HEK293 (cell line): ENCODE results near the gene CNGA4.

Experiments
- CTCF ChIA-PET: fragments of 350-600 bp; formaldehyde crosslinking; extraction: SDS; loops from one replicate; lab custom pipeline; 2021; ENCODE audit warnings: antibody characterized with exemption; lab: Yijun Ruan, JAX
- POLR2A ChIA-PET: fragments of 300-600 bp; formaldehyde crosslinking; extraction: SDS; loops from one replicate; lab custom pipeline; 2020; ENCODE audit warnings: antibody characterized with exemption, inconsistent platforms; lab: Yijun Ruan, JAX
- H3K27ac ChIP-seq: fragments of 200-500 bp; sonication (Bioruptor generic); 2 replicates; pipeline ENCODE4 v1.5.1; 2014; ENCODE audit warnings: low read depth, low read length, control low read depth, inconsistent platforms; ENCODE audit errors: extremely low read depth
- H3K36me3 ChIP-seq, 2 experiments: fragments of 200-500 bp in 1 of 2; sonication (Bioruptor generic) in 1 of 2; 1 replicate in 1 of 2; 2 replicates in 1 of 2; pipeline ENCODE4 v1.5.1; 2014 to 2017; ENCODE audit warnings: inconsistent platforms in 2 of 2, low read length in 2 of 2; ENCODE audit not compliant: control insufficient read depth in 2 of 2, insufficient read depth in 1 of 2
- H3K4me1 ChIP-seq: fragments of 200-500 bp; sonication (Bioruptor generic); 2 replicates; pipeline ENCODE4 v1.5.1; 2014; ENCODE audit warnings: mild to moderate bottlenecking, low read length, inconsistent platforms; ENCODE audit not compliant: control insufficient read depth, insufficient read depth
- H3K4me3 ChIP-seq: 2 replicates; pipeline ENCODE4 v1.5.1; 2011; ENCODE audit warnings: low read depth, mild to moderate bottlenecking, control low read depth, low read length, moderate library complexity
- H3K9me3 ChIP-seq: fragments of 200-500 bp; sonication (Bioruptor generic); 2 replicates; pipeline ENCODE4 v1.5.1; 2014; ENCODE audit warnings: low read depth, low read length, inconsistent platforms; ENCODE audit not compliant: control insufficient read depth, insufficient read depth
- ATF2 ChIP-seq: fragments of 450-650 bp; formaldehyde crosslinking; IDR thresholded peaks from 2 replicates; pipeline ENCODE4 v1.5.1; 2016; ENCODE audit warnings: missing biosample characterization, missing genetic modification characterization, low read depth
- BCL11A ChIP-seq: fragments of 450-650 bp; formaldehyde crosslinking; IDR thresholded peaks from 2 replicates; pipeline ENCODE4 v1.5.1; 2016; ENCODE audit warnings: low read depth, missing biosample characterization, missing genetic modification characterization
- GLI2 ChIP-seq: fragments of 450-650 bp; formaldehyde crosslinking; IDR thresholded peaks from 2 replicates; pipeline ENCODE4; 2017; ENCODE audit warnings: missing biosample characterization, missing genetic modification characterization, low read depth, borderline replicate concordance
- HOXA7 ChIP-seq: sonication (generic); formaldehyde crosslinking; IDR thresholded peaks from 2 replicates; pipeline ENCODE4 v1.8.1; 2022; ENCODE audit warnings: missing genetic modification reagents, borderline replicate concordance
- IKZF3 ChIP-seq: fragments of 450-650 bp; IDR thresholded peaks from 2 replicates; pipeline ENCODE4 v1.5.0; 2018; ENCODE audit warnings: missing biosample characterization, mild to moderate bottlenecking, missing genetic modification characterization, moderate library complexity
- PRDM4 ChIP-seq: fragments of 450-650 bp; formaldehyde crosslinking; IDR thresholded peaks from 2 replicates; pipeline ENCODE4 v1.5.1; 2017; ENCODE audit warnings: missing biosample characterization, missing genetic modification characterization
- RBAK ChIP-seq: fragments of 450-650 bp; formaldehyde crosslinking; IDR thresholded peaks from 2 replicates; pipeline ENCODE4 v1.5.1; 2016; ENCODE audit warnings: missing biosample characterization, missing genetic modification characterization
- YY1 ChIP-seq: fragments of 450-650 bp; formaldehyde crosslinking; IDR thresholded peaks from 2 replicates; pipeline ENCODE4 v1.5.1; 2018; ENCODE audit warnings: missing biosample characterization, missing genetic modification characterization
- ZBTB1 ChIP-seq: fragments of 450-650 bp; formaldehyde crosslinking; IDR thresholded peaks from 2 replicates; pipeline ENCODE4 v1.5.1; 2016; ENCODE audit warnings: missing biosample characterization, missing genetic modification characterization
- ZBTB44 ChIP-seq: fragments of 450-650 bp; IDR thresholded peaks from 2 replicates; pipeline ENCODE4 v1.5.1; 2018; ENCODE audit warnings: missing biosample characterization, mild to moderate bottlenecking, missing genetic modification characterization
- ZFP3 ChIP-seq: fragments of 450-650 bp; formaldehyde crosslinking; IDR thresholded peaks from 2 replicates; pipeline ENCODE4 v1.5.1; 2016; ENCODE audit warnings: low read depth, missing biosample characterization, missing genetic modification characterization
- ZNF112 ChIP-seq: fragments of 450-650 bp; formaldehyde crosslinking; IDR thresholded peaks from 2 replicates; pipeline ENCODE4 v1.5.0; 2017; ENCODE audit warnings: missing biosample characterization, missing genetic modification characterization
- ZNF114 ChIP-seq: fragments of 450-650 bp; formaldehyde crosslinking; IDR thresholded peaks from 2 replicates; pipeline ENCODE4 v1.5.0; 2017; ENCODE audit warnings: missing biosample characterization, missing genetic modification characterization
- ZNF26 ChIP-seq: fragments of 450-650 bp; formaldehyde crosslinking; IDR thresholded peaks from 2 replicates; pipeline ENCODE4 v1.5.1; 2016; ENCODE audit warnings: missing biosample characterization, missing genetic modification characterization
- ZNF341 ChIP-seq: fragments of 450-650 bp; formaldehyde crosslinking; IDR thresholded peaks from 2 replicates; pipeline ENCODE4; 2016; ENCODE audit warnings: low read depth, missing biosample characterization, missing genetic modification characterization
- ZNF366 ChIP-seq: fragments of 450-650 bp; formaldehyde crosslinking; conservative IDR thresholded peaks from 2 replicates; pipeline ENCODE4 v1.5.1; 2016; ENCODE audit warnings: missing biosample characterization, missing genetic modification characterization
- ZNF394 ChIP-seq: fragments of 450-650 bp; formaldehyde crosslinking; IDR thresholded peaks from 2 replicates; pipeline ENCODE4 v1.5.1; 2016; ENCODE audit warnings: missing biosample characterization, missing genetic modification characterization, mild to moderate bottlenecking, moderate library complexity, borderline replicate concordance
- ZNF426 ChIP-seq: fragments of 450-650 bp; formaldehyde crosslinking; IDR thresholded peaks from 2 replicates; pipeline ENCODE4 v1.5.1; 2017; ENCODE audit warnings: missing biosample characterization, missing genetic modification characterization, mild to moderate bottlenecking, inconsistent platforms, moderate library complexity
- ZNF473 ChIP-seq: fragments of 450-650 bp; formaldehyde crosslinking; IDR thresholded peaks from 2 replicates; pipeline ENCODE4 v1.5.1; 2017; ENCODE audit warnings: missing biosample characterization, missing genetic modification characterization
- ZNF629 ChIP-seq: fragments of 450-650 bp; formaldehyde crosslinking; IDR thresholded peaks from 2 replicates; pipeline ENCODE4 v1.5.1; 2017; ENCODE audit warnings: missing biosample characterization, missing genetic modification characterization
- ZNF701 ChIP-seq: fragments of 450-650 bp; formaldehyde crosslinking; IDR thresholded peaks from 2 replicates; pipeline ENCODE4 v1.5.1; 2016; ENCODE audit warnings: missing biosample characterization, missing genetic modification characterization
- ZNF747 ChIP-seq: fragments of 450-650 bp; formaldehyde crosslinking; IDR thresholded peaks from 2 replicates; pipeline ENCODE4 v1.5.1; 2016; ENCODE audit warnings: missing biosample characterization, missing genetic modification characterization
- ZNF830 ChIP-seq: fragments of 450-650 bp; IDR thresholded peaks from 2 replicates; pipeline ENCODE4 v1.5.0; 2018; ENCODE audit warnings: missing biosample characterization, missing genetic modification characterization, low read depth, mild to moderate bottlenecking, moderate library complexity

CNGA4 gene

GRCh38 chr11:6216501-6216900 lies 22.4 kb upstream of the CNGA4 start (continued):
- no peak for TF ChIP-seq ZNF394
- TF ChIP-seq ZNF426 (tag by site-specific recombination), result no peak
- no peak for TF ChIP-seq ZNF114
- TF ChIP-seq ZBTB44 (tag by site-specific recombination), result no peak
- TF ChIP-seq ZNF366 (tag by site-specific recombination), result no peak

GRCh38 chr11:6217722-6218121 lies 21.2 kb upstream of the CNGA4 start:
- Histone ChIP-seq H3K9me3 (no peaks in the 10 kb centered on the region), H3K36me3 (peaks cover 0 to 97% of the 10 kb centered on the region in 2 experiments; a peak in 2 of 3 replicates), H3K4me3 (no peak overlapping the region), H3K27ac (no peak overlapping the region), H3K4me1 (no peaks in the 10 kb centered on the region)
- ChIA-PET CTCF (no interaction called here), POLR2A (no interaction called here)
- no peak for TF ChIP-seq ZNF112 (tag by site-specific recombination)
- TF ChIP-seq ZNF629, result no peak
- TF ChIP-seq BCL11A, result no peak
- TF ChIP-seq ZNF473 (tag by site-specific recombination), result no peak
- no peak for TF ChIP-seq ZNF747 (tag by site-specific recombination)
- TF ChIP-seq RBAK (tag by site-specific recombination), result no peak
- no peak for TF ChIP-seq ZNF426 (tag by site-specific recombination)
- no peak for TF ChIP-seq ZNF701 (tag by site-specific recombination)
- no peak for TF ChIP-seq ZNF26 (tag by site-specific recombination)
- no peak for TF ChIP-seq IKZF3
- no peak for TF ChIP-seq GLI2 (tag by site-specific recombination)
- no peak for TF ChIP-seq HOXA7 (CRISPR knock-in tag)
- TF ChIP-seq PRDM4, result no peak
- no peak for TF ChIP-seq YY1 (tag by site-specific recombination)
- no peak for TF ChIP-seq ZNF830 (tag by site-specific recombination)
- TF ChIP-seq ATF2, result no peak
- TF ChIP-seq ZBTB1, result no peak
- TF ChIP-seq ZNF341 (tag by site-specific recombination), result no peak
- no peak for TF ChIP-seq ZFP3
